KOPT-K1 (cell line): Measurements from ENCODE around the gene COL20A1.

Experiments used
- H3K27ac ChIP-seq: fragments of 200-600 bp; sonication (generic); 2 replicates; pipeline ENCODE4 v1.5.1; 2016; ENCODE audit warnings: antibody characterized with exemption, mild to moderate bottlenecking, low read depth, low read length; ENCODE audit not compliant: poor library complexity, severe bottlenecking
- H3K36me3 ChIP-seq: fragments of 200-600 bp; sonication (generic); 2 replicates; pipeline ENCODE4 v1.5.1; 2017; ENCODE audit warnings: antibody characterized with exemption, mild to moderate bottlenecking, low read length, moderate library complexity; ENCODE audit not compliant: insufficient read depth
- H3K9me3 ChIP-seq: fragments of 200-600 bp; sonication (generic); 2 replicates; pipeline ENCODE4 v1.5.1; 2017; ENCODE audit warnings: antibody characterized with exemption, low read length, mild to moderate bottlenecking; ENCODE audit not compliant: insufficient read depth, poor library complexity, severe bottlenecking

COL20A1 gene

GRCh38 chr20:63321148-63321831, 28.3 kb downstream of the COL20A1 start:
- Histone ChIP-seq H3K9me3 (no peaks in the 10 kb centered on the region), H3K36me3 (no peaks in the 10 kb centered on the region), H3K27ac (no peak overlapping the region)

- no peak overlapping the region for H3K27ac ChIP-seq
- H3K9me3 ChIP-seq, result no peaks in the 10 kb centered on the region
- no peaks in the 10 kb centered on the region for H3K36me3 ChIP-seq
Measured at GRCh38 chr20:63322146-63322932, 29.4 kb downstream of the COL20A1 start.

- no peaks in the 10 kb centered on the region for H3K36me3 ChIP-seq
- H3K9me3 ChIP-seq, result no peaks in the 10 kb centered on the region
- H3K27ac ChIP-seq, result no peak overlapping the region
Measured at GRCh38 chr20:63322933-63323273, 29.9 kb downstream of the COL20A1 start.

GRCh38 chr20:63323357-63323981, 30.5 kb downstream of the COL20A1 start:
- Histone ChIP-seq H3K27ac (no peak overlapping the region), H3K9me3 (no peaks in the 10 kb centered on the region), H3K36me3 (no peaks in the 10 kb centered on the region)

- H3K27ac ChIP-seq, result no peak overlapping the region
- H3K36me3 ChIP-seq, result no peaks in the 10 kb centered on the region
- H3K9me3 ChIP-seq, result no peaks in the 10 kb centered on the region
Measured at GRCh38 chr20:63325021-63325471, 32.1 kb downstream of the COL20A1 start.

GRCh38 chr20:63325554-63326313, 32.7 kb downstream of the COL20A1 start:
- Histone ChIP-seq H3K27ac (no peak overlapping the region), H3K36me3 (no peaks in the 10 kb centered on the region), H3K9me3 (no peaks in the 10 kb centered on the region)

GRCh38 chr20:63326314-63327230, 33.6 kb downstream of the COL20A1 start:
- no peaks in the 10 kb centered on the region for H3K36me3 ChIP-seq
- H3K9me3 ChIP-seq, result no peaks in the 10 kb centered on the region
- no peak overlapping the region for H3K27ac ChIP-seq

- H3K27ac ChIP-seq, result no peak overlapping the region
Measured at GRCh38 chr20:63327231-63327745, 34.3 kb downstream of the COL20A1 start.

GRCh38 chr20:63328026-63328700, 35.2 kb downstream of the COL20A1 start:
- Histone ChIP-seq H3K9me3 (peaks cover 6% of the 10 kb centered on the region), H3K27ac (no peak overlapping the region), H3K36me3 (no peaks in the 10 kb centered on the region)

More at GRCh38 chr20:63327231-63327745, 34.3 kb downstream of the COL20A1 start:
- H3K36me3 ChIP-seq, result no peaks in the 10 kb centered on the region
- peaks cover 6% of the 10 kb centered on the region for H3K9me3 ChIP-seq

- Histone ChIP-seq H3K36me3 (no peaks in the 10 kb centered on the region), H3K27ac (no peak overlapping the region)
Measured at GRCh38 chr20:63328718-63329275, 35.8 kb downstream of the COL20A1 start.

GRCh38 chr20:63329331-63330083, 36.5 kb downstream of the COL20A1 start:
- H3K9me3 ChIP-seq, result peaks cover 6% of the 10 kb centered on the region
- no peaks in the 10 kb centered on the region for H3K36me3 ChIP-seq
- H3K27ac ChIP-seq, result no peak overlapping the region

More at GRCh38 chr20:63328718-63329275, 35.8 kb downstream of the COL20A1 start:
- H3K9me3 ChIP-seq, result peaks cover 6% of the 10 kb centered on the region

GRCh38 chr20:63330084-63330760, 37.2 kb downstream of the COL20A1 start:
- H3K36me3 ChIP-seq, result no peaks in the 10 kb centered on the region
- H3K9me3 ChIP-seq, result peaks cover 6% of the 10 kb centered on the region
- H3K27ac ChIP-seq, result no peak overlapping the region
